PFSK-1 (cell line): Measurements from ENCODE around the gene IQSEC2.

ENCODE experiments used
- POLR2AphosphoS5 ChIP-seq: IDR thresholded peaks from 2 replicates; pipeline ENCODE4 v1.6.1; 2012; ENCODE audit warnings: low read depth, mild to moderate bottlenecking, control low read depth, low read length, moderate library complexity
- TF ChIP-seq, protein P1 (sequence below), 2 experiments: IDR thresholded peaks; 2 replicates each; pipeline versions ENCODE4 v1.6.1 to v1.8.0; 2011 to 2012; ENCODE audit warnings: low read depth in 2 of 2, low read length in 2 of 2, control low read depth in 1 of 2, inconsistent platforms in 1 of 2, mild to moderate bottlenecking in 1 of 2, moderate library complexity in 1 of 2; ENCODE audit not compliant: insufficient read depth in 1 of 2

DNA sequence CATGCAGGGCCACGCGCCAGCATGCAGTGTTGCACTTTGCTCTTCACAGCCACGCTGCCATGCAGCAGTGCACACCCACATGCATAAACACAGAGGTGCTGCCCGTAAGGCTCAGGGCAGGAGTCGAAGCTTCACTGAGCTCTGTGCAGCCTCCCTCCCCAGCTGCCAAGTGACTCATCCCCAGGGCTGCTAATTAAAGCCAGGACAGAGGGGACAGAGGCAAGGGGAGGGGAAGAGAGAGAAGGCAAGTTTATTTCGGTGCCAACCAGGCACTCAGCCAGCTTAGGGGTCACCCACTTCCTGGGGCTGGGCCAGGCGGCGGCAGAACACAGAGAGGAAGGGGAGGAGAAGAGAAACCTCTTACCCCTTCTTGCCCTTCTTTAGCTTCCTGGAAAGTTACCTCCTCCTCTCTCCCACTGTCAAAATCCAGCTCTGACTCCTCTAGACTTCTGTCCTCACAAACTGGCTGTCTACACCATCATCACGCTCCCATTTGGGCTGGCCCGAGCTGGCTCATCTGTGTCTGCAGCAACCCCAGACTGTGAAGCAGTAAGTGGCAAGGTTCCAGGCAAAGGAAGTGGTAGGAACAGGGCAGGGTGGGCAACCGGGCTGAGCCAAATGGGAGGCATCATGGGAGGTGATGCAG, 6.2 kb upstream of the IQSEC2 start:
- TF ChIP-seq POLR2AphosphoS5, result no peak
- TF ChIP-seq, protein P1, sequence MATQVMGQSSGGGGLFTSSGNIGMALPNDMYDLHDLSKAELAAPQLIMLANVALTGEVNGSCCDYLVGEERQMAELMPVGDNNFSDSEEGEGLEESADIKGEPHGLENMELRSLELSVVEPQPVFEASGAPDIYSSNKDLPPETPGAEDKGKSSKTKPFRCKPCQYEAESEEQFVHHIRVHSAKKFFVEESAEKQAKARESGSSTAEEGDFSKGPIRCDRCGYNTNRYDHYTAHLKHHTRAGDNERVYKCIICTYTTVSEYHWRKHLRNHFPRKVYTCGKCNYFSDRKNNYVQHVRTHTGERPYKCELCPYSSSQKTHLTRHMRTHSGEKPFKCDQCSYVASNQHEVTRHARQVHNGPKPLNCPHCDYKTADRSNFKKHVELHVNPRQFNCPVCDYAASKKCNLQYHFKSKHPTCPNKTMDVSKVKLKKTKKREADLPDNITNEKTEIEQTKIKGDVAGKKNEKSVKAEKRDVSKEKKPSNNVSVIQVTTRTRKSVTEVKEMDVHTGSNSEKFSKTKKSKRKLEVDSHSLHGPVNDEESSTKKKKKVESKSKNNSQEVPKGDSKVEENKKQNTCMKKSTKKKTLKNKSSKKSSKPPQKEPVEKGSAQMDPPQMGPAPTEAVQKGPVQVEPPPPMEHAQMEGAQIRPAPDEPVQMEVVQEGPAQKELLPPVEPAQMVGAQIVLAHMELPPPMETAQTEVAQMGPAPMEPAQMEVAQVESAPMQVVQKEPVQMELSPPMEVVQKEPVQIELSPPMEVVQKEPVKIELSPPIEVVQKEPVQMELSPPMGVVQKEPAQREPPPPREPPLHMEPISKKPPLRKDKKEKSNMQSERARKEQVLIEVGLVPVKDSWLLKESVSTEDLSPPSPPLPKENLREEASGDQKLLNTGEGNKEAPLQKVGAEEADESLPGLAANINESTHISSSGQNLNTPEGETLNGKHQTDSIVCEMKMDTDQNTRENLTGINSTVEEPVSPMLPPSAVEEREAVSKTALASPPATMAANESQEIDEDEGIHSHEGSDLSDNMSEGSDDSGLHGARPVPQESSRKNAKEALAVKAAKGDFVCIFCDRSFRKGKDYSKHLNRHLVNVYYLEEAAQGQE (IDR thresholded peaks at IDR 0.05; ENCODE audit: insufficient read depth in 1 of 2, low read depth in 2 of 2, low read length in 2 of 2), result no peak
